Heart left ventricle (tissue), 13 donors: ENCODE measurements around the gene YBX1.

Experiments used
- CTCF ChIP-seq, 12 donors: fragments of 200-600 bp; sonication (generic) in 4 of 12; IDR thresholded peaks; one replicate each; pipeline versions ENCODE4 v1.5.0 to v1.8.0; 2018 to 2022; ENCODE audit warnings: antibody characterized with exemption in 12 of 12, mild to moderate bottlenecking in 5 of 12
- POLR2A ChIP-seq, 2 donors: fragments of 450-650 bp; IDR thresholded peaks; one replicate each; pipeline ENCODE4 v1.6.1; 2017; ENCODE audit warnings: antibody characterized with exemption in 2 of 2, mild to moderate bottlenecking in 2 of 2, moderate library complexity in 2 of 2
- donor health status: ischemic (EF 13 %, LVEDD 7.1; RV severe dilation, severe dysfunction).
- donor health status: DM: no; HTN: yes; CAD: no.
- donor health status: DM: no; HTN: no; CAD: no.
- donor health status: ischemic (EF 25% LVEDD 6.9; RV normal size, moderate dysfunction).
- donor health status: ischemic (EF 25% LVEDD 5.7; RV mildly dilated, moderate dysfunction).
- donor health status: ischemic (EF 35%, LVEDD 5.7; RV mildly dilated, moderate dysfunction).
- donor health status: nonischemic (EF 11% LVEDD 7.7; RV severe dilation, severe dysfunction).
- donor health status: DM: yes; HTN: yes; CAD: no.
- donor health status: PGD.
- donor health status: ischemic (EF 29% LVEDD 5.4; RV normal size, mild dysfunction).
- donor health status: nonischemic (EF 23%, LVEDD 6.1; RV moderate dilation, normal function).

DNA sequence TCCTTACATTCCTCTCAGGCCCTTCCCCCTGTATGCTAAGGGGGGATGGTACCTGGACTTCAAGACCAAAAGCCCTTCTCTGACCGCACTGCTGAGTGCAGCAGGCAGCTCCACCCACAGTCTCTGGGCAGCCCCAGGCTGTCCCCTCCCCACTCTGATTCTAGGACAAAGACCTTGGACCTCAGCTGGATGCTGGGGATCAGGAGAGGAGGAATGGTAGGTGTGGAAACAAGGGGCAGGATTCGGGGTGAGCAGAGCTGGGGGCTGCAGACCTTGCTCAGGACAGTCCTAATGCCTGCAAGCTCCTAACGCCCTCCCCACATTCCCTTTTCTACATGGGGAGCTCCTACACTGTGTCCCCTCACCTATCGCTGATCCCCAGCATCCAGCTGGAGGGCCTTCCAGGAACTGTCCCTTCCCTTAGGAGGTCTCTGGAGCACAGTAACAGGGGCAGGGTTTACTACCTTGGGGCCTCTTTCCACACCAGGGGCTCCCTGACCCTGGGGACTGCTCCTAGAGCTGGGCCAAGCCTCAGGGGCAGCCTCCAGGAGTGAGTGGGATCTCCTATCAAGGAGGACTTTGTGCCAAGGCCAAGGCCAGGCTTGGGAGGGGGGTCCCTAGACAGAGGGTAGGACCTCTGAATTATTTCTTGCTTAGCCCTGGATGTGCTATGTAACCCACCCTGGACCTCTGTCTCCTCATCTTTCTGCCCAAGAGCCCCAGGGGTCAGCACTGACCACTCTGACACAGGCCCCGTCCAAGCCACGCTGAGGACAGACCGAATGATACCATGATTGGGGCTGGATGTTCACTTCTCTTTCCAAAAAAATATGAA is 52.2 kb downstream of the YBX1 start:
- TF ChIP-seq CTCF (IDR thresholded peaks at IDR 0.05) (no peak), POLR2A (IDR thresholded peaks at IDR 0.05) (no peak)
